T47D (cell line): ENCODE results near the gene DCST2.

ENCODE experiments used
- DNase-seq, 2 experiments: peaks; one replicate each; pipeline versions ENCODE4 v3.0.0 to v3.0.0-alpha.2; 2011 to 2012; ENCODE audit warnings: low read depth in 1 of 2, low spot score in 1 of 2
- JUND ChIP-seq: IDR thresholded peaks from 2 replicates; pipeline ENCODE4 v1.6.1; 2012; ENCODE audit warnings: low read depth
- in situ Hi-C: cut with HindIII; loops from 2 replicates; pipeline ENCODE4 v1.10.0; 2016; ENCODE audit warnings: low sequenced_read_pairs, low pct_unique_long_range_greater_than_20kb

Gene DCST2

DNA sequence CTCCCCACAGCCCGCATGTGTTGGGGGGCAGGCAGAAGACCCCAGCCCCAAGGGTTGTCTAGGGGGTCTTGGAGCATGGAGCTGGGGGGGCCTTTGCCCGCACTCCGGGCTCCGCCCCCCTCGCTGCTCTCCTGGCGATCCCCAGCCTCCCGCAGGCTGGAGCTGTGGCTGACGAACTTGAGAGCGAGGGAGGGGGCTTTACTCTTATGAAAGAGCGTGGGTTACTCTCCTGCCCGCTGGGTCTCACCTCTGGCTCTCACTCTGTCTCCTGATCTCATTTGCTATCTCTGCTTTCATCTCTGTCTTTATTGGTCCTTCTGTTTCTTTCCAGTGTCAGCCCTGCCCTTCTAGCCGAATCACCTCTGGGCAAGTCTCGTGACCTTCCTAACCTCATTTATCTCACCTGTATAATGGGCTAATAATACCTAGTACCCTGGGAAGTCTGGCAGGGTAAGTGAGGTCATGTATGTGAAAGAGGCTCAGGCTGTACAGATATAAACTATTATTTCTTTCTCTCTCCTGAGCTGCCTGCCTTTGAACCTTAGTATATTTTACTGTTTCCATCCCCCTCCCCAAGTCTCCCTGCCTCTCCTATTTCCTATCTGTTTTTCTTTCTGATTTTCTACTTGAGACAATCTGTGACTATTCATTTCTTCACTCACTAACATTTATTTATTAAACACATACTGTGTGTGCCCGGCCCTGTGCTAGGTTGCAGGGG, 30.7 kb upstream of the DCST2 start:
- DNase-seq = peak in 1 of 2 experiments; percentile 54
- in situ Hi-C loops = no loop called here
- no peak for TF ChIP-seq JUND

DNA sequence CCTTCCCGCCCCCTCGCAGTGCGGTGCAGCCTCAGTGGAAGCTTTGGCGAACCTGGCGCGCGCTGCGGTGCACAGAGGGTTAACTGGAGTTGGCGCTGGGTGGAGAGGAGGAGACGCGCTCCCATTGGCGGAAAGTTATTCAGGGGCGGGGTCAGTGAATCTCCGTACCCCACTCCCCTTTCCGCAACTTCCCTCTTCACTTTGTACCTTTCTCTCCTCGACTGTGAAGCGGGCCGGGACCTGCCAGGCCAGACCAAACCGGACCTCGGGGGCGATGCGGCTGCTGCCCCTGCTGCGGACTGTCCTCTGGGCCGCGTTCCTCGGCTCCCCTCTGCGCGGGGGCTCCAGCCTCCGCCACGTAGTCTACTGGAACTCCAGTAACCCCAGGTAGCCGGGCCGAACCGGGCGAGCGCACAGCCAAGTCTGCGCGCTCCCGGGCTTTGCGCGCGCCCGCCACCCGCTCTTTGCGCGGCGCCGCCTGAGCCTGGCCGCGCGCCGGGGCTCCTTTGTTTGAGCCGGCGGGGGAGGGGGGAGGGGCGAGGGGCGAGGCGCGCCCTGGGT, 30.0 kb upstream of the DCST2 start, which contains the start of gene EFNA4:
EFNA4 (plus strand) TSS at position 191 of the 561 bp plus-strand sequence; CDS start at position 275, 84 bp downstream.
- no peak for TF ChIP-seq JUND
- peak; percentile 96 to 99 for DNase-seq

DNA sequence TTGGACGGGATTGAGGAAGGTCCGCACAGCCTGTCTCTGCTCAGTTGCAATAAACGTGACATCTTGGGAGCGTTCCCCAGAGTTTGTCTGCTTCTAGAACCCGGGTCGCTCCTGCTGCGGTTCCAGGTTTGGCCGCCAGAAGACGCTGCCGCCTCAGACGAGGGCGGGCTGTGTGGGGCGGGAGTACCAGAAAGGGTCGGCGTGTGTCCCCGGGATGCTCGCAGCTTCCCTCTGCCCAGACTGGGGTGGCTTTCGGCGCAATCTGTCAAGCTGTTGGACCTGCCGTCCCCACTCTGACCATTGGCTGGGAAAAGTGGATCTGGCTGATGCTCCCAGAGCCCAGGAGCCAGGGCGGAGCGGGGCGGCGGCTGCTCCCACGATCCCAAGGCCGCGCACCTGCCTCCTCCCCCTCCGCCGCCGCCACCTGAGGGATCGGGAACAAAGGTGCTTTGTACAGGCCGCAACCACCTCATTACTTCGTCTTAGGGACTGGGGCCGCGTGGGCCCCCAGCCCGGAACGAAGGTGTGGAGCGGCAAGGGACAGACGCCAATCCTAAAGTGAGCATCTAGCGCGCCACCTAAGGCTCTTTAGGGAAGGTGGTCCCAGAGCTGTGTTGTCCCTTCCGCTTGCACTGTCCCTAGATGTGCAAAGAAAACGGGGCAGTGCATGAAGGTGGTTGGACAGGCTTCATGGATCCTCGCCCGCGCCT, 29.3 kb upstream of the DCST2 start:
- TF ChIP-seq JUND = no peak
- DNase-seq = peak in 1 of 2 experiments; percentile 66
- in situ Hi-C loops = no loop called here

More for the DNA sequence above, 30.0 kb upstream of the DCST2 start, which contains the start of gene EFNA4:
- in situ Hi-C loops = no loop called here

DNA sequence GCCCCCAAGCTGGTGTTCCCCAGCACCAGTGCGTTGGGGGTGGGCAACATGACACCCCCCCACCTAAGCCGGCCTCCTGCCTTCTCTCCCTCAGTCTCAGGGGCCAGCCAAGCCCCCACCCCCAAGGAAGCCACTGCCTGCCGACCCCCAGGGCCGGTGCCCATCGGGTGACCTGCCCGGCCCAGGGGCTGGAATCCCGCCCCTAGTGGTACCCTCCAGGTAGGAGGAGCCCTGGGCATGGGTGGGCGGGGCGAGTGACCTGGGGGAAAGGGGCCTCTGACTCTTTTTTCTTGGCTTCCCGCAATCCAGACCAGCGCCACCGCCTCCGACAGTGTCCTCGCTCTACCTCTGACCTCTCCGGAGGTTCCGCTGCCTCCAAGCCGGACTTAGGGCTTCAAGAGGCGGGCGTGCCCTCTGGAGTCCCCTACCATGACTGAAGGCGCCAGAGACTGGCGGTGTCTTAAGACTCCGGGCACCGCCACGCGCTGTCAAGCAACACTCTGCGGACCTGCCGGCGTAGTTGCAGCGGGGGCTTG, 28.6 kb upstream of the DCST2 start:
- DNase-seq = no peak
- no peak for TF ChIP-seq JUND
- in situ Hi-C loops = no loop called here

DNA sequence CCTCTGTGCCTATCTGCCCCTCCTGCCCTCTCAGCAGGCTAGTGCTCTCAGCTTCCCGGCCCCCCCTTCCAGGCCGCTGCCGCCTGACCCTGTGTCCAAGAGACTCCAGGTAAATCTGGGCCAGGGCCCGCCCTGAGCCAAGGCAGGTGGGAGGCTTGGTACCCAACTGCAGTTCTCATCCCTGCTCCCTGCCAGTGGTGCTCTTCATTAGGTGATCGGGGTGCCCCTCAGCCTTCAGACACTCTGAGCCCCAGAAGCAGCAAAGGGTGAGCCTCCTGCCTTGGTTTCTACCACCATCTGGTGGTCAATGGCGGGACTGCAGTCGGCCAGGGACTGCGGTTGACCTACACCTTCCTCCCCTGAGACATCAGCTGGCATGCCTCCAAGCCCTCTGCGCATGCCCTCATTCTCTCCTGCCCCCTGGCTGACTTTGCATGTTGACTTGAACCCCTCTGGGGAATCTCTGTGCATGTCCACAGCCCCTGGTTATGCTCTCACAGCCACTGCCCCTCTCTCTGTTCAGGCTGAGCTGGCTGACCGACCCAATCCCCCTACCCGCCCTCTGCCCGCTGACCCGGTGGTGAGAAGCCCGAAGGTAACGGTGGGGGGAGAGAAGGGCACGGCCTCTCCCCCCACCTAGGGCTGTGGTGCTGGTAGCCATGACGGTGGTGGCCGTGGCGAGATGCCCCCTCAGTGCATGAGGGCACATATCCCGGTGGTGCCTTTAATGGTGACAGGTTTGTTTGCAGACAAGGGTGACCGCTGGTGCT, 28.0 kb upstream of the DCST2 start:
- peak; percentile 86 to 88 for DNase-seq
- no peak for TF ChIP-seq JUND
- in situ Hi-C loops = no loop called here

DNA sequence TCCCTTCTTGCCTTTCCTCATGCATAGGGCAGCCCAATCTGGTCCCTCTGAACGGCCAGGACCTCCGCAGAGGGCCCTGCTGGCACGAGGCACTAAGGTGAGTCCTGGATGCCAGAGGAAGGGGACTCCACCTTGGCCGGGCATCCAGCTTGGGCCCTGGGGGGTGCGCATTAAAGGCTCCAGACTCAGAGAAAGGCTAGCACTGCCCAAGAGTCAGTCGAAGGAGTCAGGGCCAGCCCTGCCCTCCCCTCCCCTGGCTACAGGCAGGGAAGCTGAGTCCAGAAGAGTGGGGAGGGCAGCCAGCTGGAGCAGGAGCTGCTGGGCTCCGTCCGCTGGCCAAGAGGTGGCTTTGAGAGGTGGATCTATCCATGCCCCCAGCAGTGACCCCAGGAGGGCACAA, 27.2 kb upstream of the DCST2 start:
- in situ Hi-C loops = no loop called here
- no peak for DNase-seq
- TF ChIP-seq JUND = no peak

DNA sequence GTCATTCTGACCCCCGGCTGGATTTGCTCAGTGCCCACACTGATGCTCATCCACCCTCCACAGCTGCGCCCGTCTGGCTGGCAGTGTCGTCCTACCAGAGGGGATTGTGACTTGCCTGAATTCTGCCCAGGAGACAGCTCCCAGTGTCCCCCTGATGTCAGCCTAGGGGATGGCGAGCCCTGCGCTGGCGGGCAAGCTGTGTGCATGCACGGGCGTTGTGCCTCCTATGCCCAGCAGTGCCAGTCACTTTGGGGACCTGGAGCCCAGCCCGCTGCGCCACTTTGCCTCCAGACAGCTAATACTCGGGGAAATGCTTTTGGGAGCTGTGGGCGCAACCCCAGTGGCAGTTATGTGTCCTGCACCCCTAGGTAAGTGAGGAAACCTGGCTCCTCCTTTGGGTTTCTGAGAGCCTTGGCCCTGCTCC, 24.2 kb upstream of the DCST2 start:
- in situ Hi-C loops = no loop called here
- DNase-seq = peak in 1 of 2 experiments; percentile 66
- TF ChIP-seq JUND = no peak

DNA sequence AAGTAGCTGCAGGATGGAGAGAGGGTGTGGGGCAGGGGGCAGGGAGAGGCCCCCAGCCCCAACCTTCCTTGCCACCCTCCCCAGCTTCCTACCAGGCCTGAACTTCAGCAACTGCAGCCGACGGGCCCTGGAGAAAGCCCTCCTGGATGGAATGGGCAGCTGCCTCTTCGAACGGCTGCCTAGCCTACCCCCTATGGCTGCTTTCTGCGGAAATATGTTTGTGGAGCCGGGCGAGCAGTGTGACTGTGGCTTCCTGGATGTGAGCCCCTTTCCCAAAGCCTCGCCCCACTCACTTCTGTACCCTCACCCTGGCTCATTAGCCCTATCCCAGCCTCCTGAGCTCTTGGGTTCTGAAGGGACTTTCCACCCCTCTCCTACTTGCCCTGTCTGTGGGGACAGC, 23.5 kb upstream of the DCST2 start:
- in situ Hi-C loops = no loop called here
- TF ChIP-seq JUND = no peak
- DNase-seq = no peak

DNA sequence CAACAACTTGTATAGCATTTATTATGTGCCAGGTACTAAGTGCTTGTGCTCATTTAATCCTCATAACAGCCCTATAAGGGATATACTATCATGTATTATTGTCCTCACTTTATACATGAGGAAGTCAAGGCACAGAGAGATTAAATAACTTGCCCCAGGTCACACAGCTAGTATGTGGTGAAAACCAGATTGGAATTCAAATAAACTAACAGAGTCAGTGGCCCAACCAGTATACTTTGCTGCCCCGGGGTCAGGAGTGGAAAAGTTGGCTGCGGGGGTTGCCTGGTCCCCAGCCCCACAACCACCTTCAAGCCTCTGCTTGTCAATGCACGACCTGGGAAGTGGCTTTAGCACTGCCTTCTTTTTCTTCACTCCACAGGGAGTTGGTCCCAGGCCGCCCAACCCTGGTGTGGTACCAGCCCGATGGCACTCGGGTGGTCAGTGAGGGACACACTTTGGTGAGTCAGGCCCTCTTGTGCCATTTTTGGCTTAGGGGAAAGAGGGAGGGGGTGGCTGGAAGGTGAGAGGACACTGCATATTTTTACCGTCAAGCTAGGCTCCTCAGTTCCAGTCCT, 20.0 kb upstream of the DCST2 start:
- peak in 1 of 2 experiments; percentile 65 for DNase-seq
- in situ Hi-C loops = no loop called here
- TF ChIP-seq JUND = no peak

DNA sequence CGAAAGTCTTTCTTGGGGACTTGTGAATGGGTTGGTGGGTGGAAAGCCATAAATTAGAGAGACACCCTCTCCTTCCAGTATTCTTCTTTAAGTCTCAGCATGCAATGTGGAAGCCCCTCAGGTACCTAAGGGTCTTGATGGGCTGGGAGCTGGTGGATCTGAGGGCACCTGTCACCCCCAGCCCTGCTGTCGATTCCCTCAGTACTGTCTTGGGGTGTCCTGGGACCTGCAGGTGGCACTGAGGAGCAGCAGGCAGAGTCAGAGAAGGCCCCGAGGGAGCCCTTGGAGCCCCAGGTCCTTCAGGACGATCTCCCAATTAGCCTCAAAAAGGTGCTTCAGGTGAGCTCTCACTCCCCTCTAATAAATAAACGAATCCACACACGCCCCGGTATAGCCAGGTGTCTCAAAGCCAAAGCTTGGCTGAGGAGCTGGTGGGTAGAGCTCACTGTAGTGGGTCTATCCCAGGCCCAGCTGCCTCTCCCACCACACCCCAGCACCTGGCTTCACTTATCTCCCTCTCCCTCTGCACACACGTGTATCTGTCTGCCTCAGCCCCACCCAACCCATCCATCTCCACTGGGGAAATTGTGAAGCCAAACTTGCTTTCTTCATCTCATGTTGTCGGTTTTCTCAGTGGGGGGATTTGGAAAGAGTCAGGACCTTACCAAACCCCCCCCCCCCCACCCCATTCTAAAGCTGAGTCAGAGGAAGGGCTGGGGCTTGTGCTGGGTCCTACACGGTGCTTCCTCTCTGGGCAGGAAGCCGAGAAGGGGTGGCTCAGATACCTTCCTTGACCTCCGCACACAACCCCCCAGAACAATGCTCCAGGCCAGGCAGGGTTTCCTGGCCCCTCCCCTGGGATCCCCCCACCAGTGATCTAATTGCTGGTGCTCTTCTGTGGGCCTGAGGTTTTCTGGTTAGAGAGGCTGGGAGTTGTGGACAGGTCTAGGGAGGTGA, 19.1 kb upstream of the DCST2 start:
- TF ChIP-seq JUND = no peak
- peak; percentile 76 to 88 for DNase-seq
- in situ Hi-C loops = no loop called here
